Measurements from ENCODE around the gene EXOC3. TPM values are rescaled to one million over a fixed set of nuclear protein-coding genes. Genes with fewer than 3 reads are reported as not detected.
"Not testable (repeated sequence)": the region's sequence is repeated elsewhere in the genome, so short reads cannot be mapped to it uniquely, and the experiment has no call there.

EXOC3 gene
- total RNA-seq, 1 experiment from 2014 or later: 34.3 TPM

GRCh38 chr5:486597-486996, 43.6 kb downstream of the EXOC3 start:
- not testable (repeated sequence) for DNase-seq (ENCODE audit: low spot score)

GRCh38 chr5:488241-488640, 45.3 kb downstream of the EXOC3 start:
- no peak for DNase-seq (ENCODE audit: low spot score)

GRCh38 chr5:488744-489688, 46.0 kb downstream of the EXOC3 start:
- DNase-seq (ENCODE audit: low spot score): no peak

- no peak for DNase-seq (ENCODE audit: low spot score)
Measured at GRCh38 chr5:489689-490080, 46.7 kb downstream of the EXOC3 start.

- DNase-seq (ENCODE audit: low spot score): no peak
Measured at GRCh38 chr5:490116-491106, 47.4 kb downstream of the EXOC3 start.

GRCh38 chr5:491119-491855, 48.3 kb downstream of the EXOC3 start:
- DNase-seq (ENCODE audit: low spot score): no peak

GRCh38 chr5:491856-492155, 48.8 kb downstream of the EXOC3 start:
- DNase-seq (ENCODE audit: low spot score): no peak

- no peak for DNase-seq (ENCODE audit: low spot score)
Measured at GRCh38 chr5:492314-492893, 49.4 kb downstream of the EXOC3 start.

- DNase-seq (ENCODE audit: low spot score): no peak
Measured at GRCh38 chr5:493119-493701, 50.2 kb downstream of the EXOC3 start.

- no peak for DNase-seq (ENCODE audit: low spot score)
Measured at GRCh38 chr5:493758-494157, 50.8 kb downstream of the EXOC3 start.

- no peak for DNase-seq (ENCODE audit: low spot score)
Measured at GRCh38 chr5:494667-495255, 51.8 kb downstream of the EXOC3 start.

GRCh38 chr5:496028-496427, 53.1 kb downstream of the EXOC3 start:
- DNase-seq (ENCODE audit: low spot score): no peak

GRCh38 chr5:497090-497700, 54.2 kb downstream of the EXOC3 start:
- no peak for DNase-seq (ENCODE audit: low spot score)

- DNase-seq (ENCODE audit: low spot score): no peak
Measured at GRCh38 chr5:497871-498509, 55.0 kb downstream of the EXOC3 start.

- no peak for DNase-seq (ENCODE audit: low spot score)
Measured at GRCh38 chr5:499233-500209, 56.5 kb downstream of the EXOC3 start.

GRCh38 chr5:500491-500890, 57.5 kb downstream of the EXOC3 start:
- no peak for DNase-seq (ENCODE audit: low spot score)

- no peak for DNase-seq (ENCODE audit: low spot score)
Measured at GRCh38 chr5:501105-501830, 58.3 kb downstream of the EXOC3 start.

GRCh38 chr5:501831-502184, 58.8 kb downstream of the EXOC3 start:
- DNase-seq (ENCODE audit: low spot score): no peak
